Activated T-helper 2 cell treated with anti-CD3 and anti-CD28 coated beads, Interferon-gamma antibody, Interleukin-2, Interleukin-4, amounts not matched to agents 10 μg/mL and 5 μg/mL and 100 μg/mL, durations not matched to agents 14 hours and 24 hours and 36 hours (primary cell): ENCODE results near the gene BRD1. TPM values are rescaled to one million over a fixed set of nuclear protein-coding genes. Genes with fewer than 3 reads are reported as not detected.

Experiments
- DNase-seq: peaks from one replicate; pipeline ENCODE4 v3.0.0; 2021; ENCODE audit warnings: low spot score
- H3K27ac Mint-ChIP-seq: one replicate; pipeline ENCODE4 v1.8.0; 2021; ENCODE audit warnings: mixed read lengths
- H3K27me3 Mint-ChIP-seq: one replicate; pipeline ENCODE4 v1.8.0; 2021; ENCODE audit warnings: low read depth, mixed read lengths
- H3K36me3 Mint-ChIP-seq: one replicate; pipeline ENCODE4 v1.8.0; 2021; ENCODE audit warnings: low read depth, mixed read lengths
- H3K4me1 Mint-ChIP-seq: one replicate; pipeline ENCODE4 v1.8.0; 2021; ENCODE audit warnings: low read depth, mixed read lengths
- H3K4me3 Mint-ChIP-seq: one replicate; pipeline ENCODE4 v1.8.0; 2021; ENCODE audit warnings: low read depth, mild to moderate bottlenecking, moderate library complexity, mixed read lengths
- H3K9me3 Mint-ChIP-seq: one replicate; pipeline ENCODE4 v1.8.0; 2021; ENCODE audit warnings: mixed read lengths
- intact Hi-C: fragments of 100-400 bp; cut with micrococcal nuclease; formaldehyde crosslinking; loops from one replicate; pipeline ENCODE4 v1.15.1; 2023
- total RNA-seq: library from RNA; stranded (reverse); gene quantifications from 2 replicates; pipeline ENCODE4 v1.2.3, GENCODE V29; 2022

The BRD1 gene
- 41.3 and 46.2 TPM in 2 replicates for total RNA-seq

DNA sequence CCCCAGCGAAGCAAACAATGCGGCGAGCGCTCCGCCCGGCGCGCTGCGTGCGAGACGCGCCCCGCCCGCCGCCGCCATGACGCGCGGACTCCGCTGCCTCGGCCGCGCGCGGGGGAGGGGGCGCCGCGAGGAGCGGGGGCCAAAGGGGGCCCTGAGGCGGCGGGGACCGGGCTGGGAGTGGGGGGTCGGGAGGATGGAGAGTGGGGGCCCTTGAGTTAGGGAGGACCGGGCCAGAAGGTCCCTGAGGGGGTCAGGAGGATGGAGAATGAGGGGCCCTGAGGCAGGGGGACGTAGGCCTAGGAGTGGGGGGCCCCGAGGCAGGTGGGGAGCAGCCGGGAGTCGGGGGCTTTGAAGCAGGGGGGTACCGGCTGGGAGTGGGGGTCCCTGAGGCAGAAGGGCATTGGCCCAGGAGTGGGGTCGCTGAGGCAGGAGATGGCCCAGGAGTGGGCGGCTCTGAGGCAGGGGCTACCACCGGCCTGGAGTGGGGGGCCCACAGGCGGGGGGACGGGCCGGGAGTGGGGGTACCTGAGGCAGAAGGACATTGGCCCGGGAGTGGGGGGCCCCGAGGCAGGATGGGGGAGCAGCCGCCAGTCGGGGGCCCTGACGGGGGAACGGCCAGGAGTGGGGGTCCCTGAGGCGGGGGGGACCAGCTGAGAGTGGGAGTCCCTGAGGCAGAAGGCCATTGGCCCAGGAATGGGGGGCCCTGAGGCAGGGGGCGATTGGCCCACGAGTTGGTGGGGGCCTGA lies at the start of gene BRD1:
Gene BRD1, minus strand, starts transcription at position 21 of the 746 bp plus-strand sequence. CDS start 3,556 bp downstream, outside the sequence.
- peaks cover 40% of the 10 kb centered on the region for H3K4me1 Mint-ChIP-seq
- H3K36me3 Mint-ChIP-seq: peaks cover 39% of the 10 kb centered on the region
- H3K9me3 Mint-ChIP-seq: peaks cover 8% of the 10 kb centered on the region
- peak; percentile 46 for DNase-seq
- intact Hi-C loops: loop anchor here (5.0 kb wide), 1 partner anchor 39 kb away; no protein-coding TSS in a partner anchor
- peak within 1 kb of the TSS; percentile 89 for H3K27ac Mint-ChIP-seq
- peak within 1 kb of the TSS; percentile 91 for H3K4me3 Mint-ChIP-seq
- H3K27me3 Mint-ChIP-seq: no peaks in the 10 kb centered on the region

DNA sequence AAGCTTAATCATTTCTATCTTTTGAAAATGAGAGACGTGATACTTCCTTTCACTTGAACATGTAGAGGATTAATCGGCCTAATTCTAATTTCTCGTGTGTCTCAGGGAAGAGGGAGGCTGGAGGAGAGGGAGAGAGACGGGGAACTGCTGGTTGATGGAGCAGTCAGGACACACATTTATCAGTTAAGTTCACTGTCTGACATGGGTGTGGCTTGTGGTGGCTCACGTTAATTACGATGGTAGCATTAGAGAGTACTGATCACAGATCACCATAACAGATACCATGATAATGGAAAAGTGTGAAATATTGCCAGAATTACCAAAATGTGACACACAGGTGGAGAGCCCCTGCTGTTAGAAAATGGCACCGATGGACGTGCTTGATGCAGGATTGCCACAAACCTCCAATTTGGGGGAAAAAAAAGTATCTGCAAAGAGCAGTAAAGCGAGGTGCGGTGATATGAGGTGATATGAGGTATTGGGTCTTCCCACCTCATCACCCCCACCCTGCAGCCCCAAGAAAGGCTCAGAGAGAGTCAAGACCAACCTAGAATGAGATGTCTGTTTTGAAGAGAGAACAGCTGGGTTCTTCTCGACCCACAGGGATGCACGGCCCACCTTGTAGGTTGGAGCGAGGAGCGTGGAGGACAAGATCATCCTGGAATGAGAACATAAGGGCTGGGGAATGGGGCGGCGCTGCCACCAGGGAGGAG lies 45.7 kb upstream of the BRD1 start:
- Mint-ChIP-seq H3K9me3 (peaks cover 31% of the 10 kb centered on the region), H3K4me1 (peaks cover 42% of the 10 kb centered on the region), H3K36me3 (peaks cover 74% of the 10 kb centered on the region), H3K27me3 (no peaks in the 10 kb centered on the region), H3K27ac (peak overlapping the region; percentile 30), H3K4me3 (no peak overlapping the region)
- no peak for DNase-seq
- intact Hi-C loops: loop anchor here (5.0 kb wide), 1 partner anchor 44 kb away; the partner anchor contains the start of genes ALG12 and CRELD2

DNA sequence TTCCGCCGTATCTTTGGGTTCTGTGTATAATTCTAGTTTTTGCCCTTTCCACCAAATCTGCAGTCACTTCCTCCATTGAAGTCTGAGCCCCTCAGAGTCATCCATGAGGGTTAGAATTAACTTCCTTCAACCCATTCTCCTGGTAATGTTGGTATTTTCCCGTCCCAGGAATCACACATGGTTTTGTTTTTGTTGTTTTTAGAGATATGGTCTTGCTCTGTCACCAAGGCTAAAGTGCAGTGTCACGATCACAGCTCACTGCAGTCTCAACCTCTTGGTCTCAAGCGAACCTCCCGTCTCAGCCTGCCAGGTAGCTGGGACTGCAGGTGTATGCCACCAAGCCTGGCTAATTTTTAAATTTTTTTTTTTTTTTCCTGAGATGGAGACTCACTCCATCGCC lies 44.7 kb upstream of the BRD1 start:
- Mint-ChIP-seq H3K4me3 (no peak overlapping the region), H3K27me3 (no peaks in the 10 kb centered on the region), H3K4me1 (peaks cover 46% of the 10 kb centered on the region), H3K36me3 (peaks cover 75% of the 10 kb centered on the region), H3K9me3 (peaks cover 38% of the 10 kb centered on the region), H3K27ac (no peak overlapping the region)
- no peak for DNase-seq
- intact Hi-C loops: loop anchor here (5.0 kb wide), 1 partner anchor 45 kb away; the partner anchor contains the start of genes ALG12 and CRELD2

DNA sequence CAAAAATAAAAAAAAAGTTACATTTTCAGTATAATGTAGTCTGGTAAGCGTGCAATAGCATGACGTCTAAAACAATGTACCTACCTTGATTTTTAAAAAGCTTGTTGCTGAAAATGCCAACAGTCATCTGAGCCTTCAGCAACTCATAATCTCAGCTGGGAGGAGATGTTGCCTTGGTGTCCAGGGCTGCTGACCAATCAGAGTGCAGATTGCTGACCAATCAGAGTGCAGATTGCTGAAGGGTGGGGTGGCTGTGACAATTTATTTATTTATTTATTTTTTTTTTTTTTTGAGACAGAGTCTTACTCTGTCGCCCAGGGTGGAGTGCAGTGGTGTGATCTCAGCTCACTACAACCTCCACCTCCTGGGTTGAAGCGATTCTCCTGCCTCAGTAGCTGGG lies 43.8 kb upstream of the BRD1 start:
- Mint-ChIP-seq H3K9me3 (peaks cover 45% of the 10 kb centered on the region), H3K36me3 (peaks cover 79% of the 10 kb centered on the region), H3K4me3 (no peak overlapping the region), H3K27me3 (no peaks in the 10 kb centered on the region), H3K27ac (no peak overlapping the region), H3K4me1 (peaks cover 53% of the 10 kb centered on the region)
- intact Hi-C loops: loop anchor here (5.0 kb wide), 1 partner anchor 46 kb away; the partner anchor contains the start of genes ALG12 and CRELD2
- DNase-seq: no peak

DNA sequence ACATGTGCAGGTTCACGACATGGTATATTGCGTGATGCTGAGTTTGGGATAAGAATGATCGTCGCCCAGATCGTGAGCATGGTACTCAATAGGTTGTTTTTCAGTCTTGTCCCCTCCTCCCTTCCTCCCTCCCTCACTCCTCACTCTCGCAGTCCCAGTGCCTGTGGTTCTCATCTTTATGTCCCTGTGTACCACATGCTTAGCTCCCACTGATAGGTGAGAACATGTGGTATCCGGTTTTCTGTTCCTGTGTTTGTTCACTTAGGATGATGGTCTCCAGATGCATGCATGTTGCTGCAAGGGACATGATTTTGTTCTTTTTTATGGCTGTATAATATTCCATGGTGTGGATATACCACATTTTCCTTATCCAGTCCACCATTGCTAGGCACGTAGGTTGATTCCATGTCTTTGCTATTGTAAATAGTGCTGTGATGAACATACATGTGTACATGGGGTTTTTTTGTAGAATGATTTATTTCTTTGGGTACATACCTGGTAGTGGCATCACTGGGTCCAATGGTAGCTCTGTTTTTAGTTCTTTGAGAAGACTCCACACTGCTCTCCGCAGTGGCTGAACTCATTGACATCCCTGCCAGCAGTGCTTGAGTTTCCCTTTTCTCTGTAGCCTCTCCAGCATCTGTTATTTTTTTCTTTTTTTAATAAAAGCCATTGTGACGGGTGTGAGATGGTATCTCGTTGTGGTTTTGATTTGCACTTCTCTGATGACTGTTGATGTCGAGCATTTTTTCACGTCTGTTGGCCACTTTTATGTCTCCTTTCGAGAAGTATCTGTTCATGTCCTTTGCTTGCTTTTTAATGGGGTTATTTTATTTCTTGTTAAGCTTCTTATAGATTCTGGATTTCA lies 42.4 kb upstream of the BRD1 start:
- Mint-ChIP-seq H3K27ac (peak overlapping the region; percentile 69), H3K36me3 (peaks cover 81% of the 10 kb centered on the region), H3K27me3 (no peaks in the 10 kb centered on the region), H3K4me1 (peaks cover 56% of the 10 kb centered on the region), H3K9me3 (peaks cover 51% of the 10 kb centered on the region), H3K4me3 (peak overlapping the region; percentile 34)
- DNase-seq: no peak
- intact Hi-C loops: loop anchor here (1.0 to 5.0 kb wide), 3 partner anchors 31 to 47 kb away; partner anchors contain the start of genes ALG12, BRD1 and CRELD2

DNA sequence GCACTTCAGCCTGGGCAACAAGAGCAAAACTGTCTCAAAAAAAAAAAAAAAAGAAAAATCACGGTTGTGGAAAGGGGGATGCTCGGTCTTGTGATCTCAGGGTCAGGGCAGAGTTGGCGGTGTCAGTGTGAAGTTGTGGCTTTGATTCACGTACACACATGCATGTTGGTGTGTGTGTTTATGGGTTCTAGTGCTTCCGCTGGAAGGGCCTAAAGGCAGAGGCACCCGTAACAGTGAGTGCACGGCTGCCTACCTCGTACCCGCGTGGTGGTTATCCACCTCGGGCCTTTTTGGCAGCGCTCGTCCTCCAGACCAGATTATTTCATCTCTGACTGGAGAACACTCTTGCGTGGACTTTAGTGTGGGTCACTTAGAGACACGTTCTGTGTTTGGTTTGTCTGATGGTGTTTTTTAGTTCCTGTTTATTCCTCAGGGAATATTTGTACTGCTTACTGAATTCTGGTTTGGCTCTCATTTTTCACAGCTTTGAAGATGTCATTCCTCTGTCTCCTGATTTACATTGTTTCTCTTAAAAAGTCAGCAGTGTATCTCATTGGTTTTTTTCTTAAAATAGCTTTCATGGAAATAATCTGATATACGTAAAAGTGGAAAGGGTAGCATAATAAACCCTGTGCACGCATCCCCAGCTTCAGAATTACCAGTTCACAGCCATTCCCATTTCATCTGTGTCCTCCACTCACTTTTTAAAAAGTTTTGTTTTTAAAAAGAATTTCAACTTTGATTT lies 41.6 kb upstream of the BRD1 start:
- peaks cover 51% of the 10 kb centered on the region for H3K9me3 Mint-ChIP-seq
- DNase-seq: no peak

DNA sequence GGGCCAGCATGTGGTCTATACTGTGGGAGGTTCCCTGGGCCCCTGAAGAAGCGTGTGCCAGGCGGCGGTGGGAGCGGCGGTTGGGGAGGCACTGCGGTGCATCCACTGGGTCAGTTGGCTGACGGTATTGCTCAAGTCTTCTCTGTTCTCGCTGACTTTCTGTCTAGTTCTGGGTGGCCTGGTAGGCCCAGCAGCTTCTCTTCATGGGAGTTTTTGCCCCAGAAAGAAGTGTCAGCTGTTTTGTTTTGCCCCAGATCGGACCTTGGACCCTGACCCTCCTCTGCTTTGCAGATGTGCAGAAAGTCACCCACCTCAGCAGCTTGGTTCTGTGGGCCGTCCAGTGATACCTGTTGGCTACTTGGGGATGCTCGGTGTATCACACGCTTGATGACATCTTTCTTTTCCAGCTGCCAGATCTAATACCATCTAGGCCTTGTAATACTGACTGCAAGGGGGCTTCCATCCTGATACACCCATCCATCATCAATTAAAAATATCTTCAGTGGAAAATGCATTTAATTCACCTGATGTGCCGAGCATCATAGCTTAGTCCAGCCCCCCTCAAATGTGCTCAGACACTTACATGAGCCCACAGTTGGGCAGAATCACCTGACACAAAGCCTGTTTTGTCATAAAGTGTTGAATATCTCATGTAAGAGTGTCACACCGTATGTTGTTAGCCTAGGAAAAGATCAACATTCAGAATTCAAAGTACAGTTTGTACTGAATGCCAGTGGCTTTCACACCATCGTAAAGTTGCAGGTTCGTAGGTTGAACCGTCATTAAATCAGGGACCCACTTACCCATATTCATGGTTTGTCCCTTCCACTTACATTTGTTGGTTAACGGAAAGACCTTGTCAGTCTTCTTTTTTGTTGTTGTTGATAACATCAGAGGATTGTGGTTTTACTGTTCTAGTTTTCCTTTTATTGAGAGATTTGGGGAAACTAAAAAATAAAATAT lies 39.9 kb upstream of the BRD1 start:
- Mint-ChIP-seq H3K27me3 (no peaks in the 10 kb centered on the region), H3K36me3 (peaks cover 83% of the 10 kb centered on the region), H3K4me1 (peaks cover 57% of the 10 kb centered on the region), H3K4me3 (peak overlapping the region; percentile 42), H3K9me3 (peaks cover 51% of the 10 kb centered on the region), H3K27ac (peak overlapping the region; percentile 91)
- intact Hi-C loops: loop anchor here (5.0 kb wide), 1 partner anchor 40 kb away; the partner anchor contains the start of gene BRD1
- DNase-seq: no peak

More for the DNA sequence above, 41.6 kb upstream of the BRD1 start:
- Mint-ChIP-seq H3K4me3 (no peak overlapping the region), H3K27ac (peak overlapping the region; percentile 69), H3K36me3 (peaks cover 85% of the 10 kb centered on the region), H3K27me3 (no peaks in the 10 kb centered on the region), H3K4me1 (peaks cover 57% of the 10 kb centered on the region)
- intact Hi-C loops: loop anchor here (5.0 kb wide), 1 partner anchor 42 kb away; the partner anchor contains the start of gene BRD1

DNA sequence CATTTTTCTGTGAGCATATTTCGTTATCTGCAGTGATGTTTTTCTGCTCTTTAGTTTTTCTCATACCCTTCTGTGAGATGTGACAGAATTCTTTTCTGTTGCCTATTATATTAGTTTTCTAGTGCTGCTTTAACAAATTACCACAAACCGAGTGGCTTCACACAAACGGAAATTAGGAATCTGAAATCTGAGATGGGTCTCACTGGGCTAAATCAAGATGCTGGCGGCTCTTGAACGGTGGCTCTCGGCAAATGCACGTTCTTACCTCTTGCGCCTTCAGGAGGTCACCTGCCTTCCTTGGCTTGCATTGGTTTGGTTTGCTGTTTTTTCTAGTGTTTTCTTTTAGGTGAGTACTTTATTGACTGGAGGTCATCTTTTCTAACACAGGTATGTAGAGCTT lies 39.0 kb upstream of the BRD1 start:
- Mint-ChIP-seq H3K27me3 (no peaks in the 10 kb centered on the region), H3K36me3 (peaks cover 84% of the 10 kb centered on the region), H3K4me3 (no peak overlapping the region), H3K27ac (peak overlapping the region; percentile 48), H3K4me1 (peaks cover 55% of the 10 kb centered on the region), H3K9me3 (peaks cover 51% of the 10 kb centered on the region)
- no peak for DNase-seq
- intact Hi-C loops: loop anchor here (5.0 kb wide), 1 partner anchor 39 kb away; the partner anchor contains the start of gene BRD1

DNA sequence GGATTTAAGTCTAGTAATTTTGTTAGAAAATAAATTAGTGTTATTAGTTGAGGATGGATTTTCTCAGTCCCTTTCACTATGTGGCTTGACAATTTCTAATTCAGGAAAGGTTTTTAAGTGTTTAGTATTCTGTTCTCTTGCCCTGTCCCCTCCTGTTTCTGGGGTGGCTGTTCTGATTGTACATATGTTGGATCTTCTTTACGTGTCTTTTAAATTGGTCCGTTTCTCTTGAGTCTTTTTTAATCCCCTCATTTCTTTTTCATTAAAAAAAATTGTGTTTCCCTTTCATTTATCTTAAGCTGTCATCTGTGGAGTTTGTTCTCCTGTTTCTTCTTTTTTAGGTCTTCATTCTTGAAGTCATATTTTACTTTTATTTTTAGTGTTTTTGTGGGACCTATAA lies 38.5 kb upstream of the BRD1 start:
- H3K27me3 Mint-ChIP-seq: no peaks in the 10 kb centered on the region
- DNase-seq: no peak
- no peak overlapping the region for H3K4me3 Mint-ChIP-seq
- intact Hi-C loops: loop anchor here (5.0 kb wide), 1 partner anchor 39 kb away; the partner anchor contains the start of gene BRD1
- no peak overlapping the region for H3K27ac Mint-ChIP-seq
- peaks cover 51% of the 10 kb centered on the region for H3K9me3 Mint-ChIP-seq
- H3K4me1 Mint-ChIP-seq: peaks cover 56% of the 10 kb centered on the region
- H3K36me3 Mint-ChIP-seq: peaks cover 85% of the 10 kb centered on the region

DNA sequence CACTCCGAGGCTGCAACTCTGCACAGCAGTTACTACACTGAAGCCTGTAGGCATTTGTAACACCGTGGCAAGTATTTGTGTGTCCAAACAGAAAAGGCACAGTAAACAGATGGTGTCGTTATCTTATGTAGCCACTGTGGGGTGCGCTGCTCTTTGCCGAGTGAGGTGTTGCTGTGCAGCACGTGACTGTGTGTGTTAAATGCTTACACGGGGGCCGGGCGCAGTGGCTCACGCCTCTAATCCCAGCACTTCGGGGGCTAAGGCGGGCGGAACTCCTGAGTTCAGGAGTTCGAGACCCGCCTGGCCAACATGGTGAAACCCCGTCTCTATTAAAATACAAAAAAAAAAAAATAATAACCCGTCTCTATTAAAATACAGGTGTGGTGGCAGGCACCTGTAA lies 37.5 kb upstream of the BRD1 start:
- no peaks in the 10 kb centered on the region for H3K27me3 Mint-ChIP-seq
- H3K27ac Mint-ChIP-seq: no peak overlapping the region
- DNase-seq: no peak
- H3K36me3 Mint-ChIP-seq: peaks cover 79% of the 10 kb centered on the region
- no peak overlapping the region for H3K4me3 Mint-ChIP-seq
- intact Hi-C loops: loop anchor here (5.0 kb wide), 1 partner anchor 38 kb away; the partner anchor contains the start of gene BRD1
- H3K9me3 Mint-ChIP-seq: peaks cover 45% of the 10 kb centered on the region
- H3K4me1 Mint-ChIP-seq: peaks cover 52% of the 10 kb centered on the region

DNA sequence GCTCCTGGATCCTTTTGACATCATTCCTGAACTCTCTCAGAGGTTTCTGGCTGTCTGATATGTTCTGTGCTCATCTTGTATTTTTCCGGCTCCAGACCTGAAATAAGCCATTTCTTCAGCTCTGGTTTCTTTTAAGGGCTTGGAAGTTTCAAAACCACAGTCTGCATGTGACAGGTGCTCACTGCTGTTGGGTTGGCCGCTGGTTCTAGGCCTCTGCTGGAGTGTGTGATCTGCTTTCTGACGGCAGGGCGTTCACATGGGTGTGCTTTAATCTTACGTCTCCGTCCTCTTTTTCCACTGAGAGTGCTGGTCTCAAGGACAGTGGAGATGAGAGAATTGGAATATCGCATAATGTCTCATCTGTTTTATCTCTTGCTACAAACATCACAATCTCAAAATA lies 36.3 kb upstream of the BRD1 start:
- no peaks in the 10 kb centered on the region for H3K27me3 Mint-ChIP-seq
- H3K27ac Mint-ChIP-seq: peak overlapping the region; percentile 26
- DNase-seq: no peak
- H3K4me3 Mint-ChIP-seq: no peak overlapping the region
- intact Hi-C loops: no loop called here
- H3K9me3 Mint-ChIP-seq: peaks cover 33% of the 10 kb centered on the region
- peaks cover 42% of the 10 kb centered on the region for H3K4me1 Mint-ChIP-seq
- H3K36me3 Mint-ChIP-seq: peaks cover 69% of the 10 kb centered on the region
